GM18511 (cell line): ENCODE data around the gene NT5DC3.
"Not testable (repeated sequence)": the region's sequence is repeated elsewhere in the genome, so short reads cannot be mapped to it uniquely, and the experiment has no call there.

Experiments used
- ATAC-seq: cut with Tn5 transposase; IDR thresholded peaks from one replicate; pipeline ENCODE4 v1.9.1; 2021; ENCODE audit warnings: mild to moderate bottlenecking, moderate library complexity; ENCODE audit not compliant: unreplicated experiment

NT5DC3 gene

DNA sequence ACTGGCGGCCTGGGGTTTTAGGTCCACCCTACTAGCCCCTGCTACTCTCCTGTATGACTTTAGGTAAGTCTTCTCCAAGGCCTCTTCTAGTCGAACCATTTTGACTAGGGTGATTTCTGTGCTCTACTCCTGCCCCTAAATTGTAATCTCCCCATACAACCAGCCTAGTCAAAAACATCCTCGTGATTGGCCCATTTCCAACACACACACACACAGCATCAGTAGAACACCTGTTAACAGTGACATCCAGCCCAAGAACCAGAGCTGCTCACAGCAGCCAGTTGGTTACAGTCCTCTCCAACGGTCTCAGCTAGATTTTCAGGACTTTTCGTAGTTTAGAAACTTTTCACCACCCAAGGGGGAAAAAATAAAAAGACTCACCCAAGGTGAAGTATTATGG is 30.9 kb downstream of the NT5DC3 start:
- ATAC-seq, result no peak

DNA sequence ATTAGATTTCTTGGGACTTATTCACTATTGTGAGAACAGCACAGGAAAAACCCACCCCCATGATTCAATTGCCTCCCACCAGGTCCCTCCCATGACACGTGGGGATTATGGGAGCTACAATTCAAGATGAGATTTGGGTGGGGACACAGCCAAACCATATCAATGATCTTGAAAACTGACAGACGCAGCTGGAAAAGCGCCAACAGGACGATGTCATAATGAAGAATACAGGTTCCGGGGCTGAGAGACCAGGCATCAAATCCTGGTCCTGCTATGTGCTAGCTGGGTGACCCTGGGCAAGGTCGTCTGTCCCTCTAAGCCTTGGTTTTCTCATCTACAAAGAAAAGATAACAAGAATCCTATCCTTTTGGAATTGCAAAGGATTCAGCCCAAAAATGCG is 31.4 kb downstream of the NT5DC3 start:
- ATAC-seq, result not testable (repeated sequence)

GRCh38 chr12:103809154-103809553 is 31.9 kb downstream of the NT5DC3 start:
- ATAC-seq, result no peak

DNA sequence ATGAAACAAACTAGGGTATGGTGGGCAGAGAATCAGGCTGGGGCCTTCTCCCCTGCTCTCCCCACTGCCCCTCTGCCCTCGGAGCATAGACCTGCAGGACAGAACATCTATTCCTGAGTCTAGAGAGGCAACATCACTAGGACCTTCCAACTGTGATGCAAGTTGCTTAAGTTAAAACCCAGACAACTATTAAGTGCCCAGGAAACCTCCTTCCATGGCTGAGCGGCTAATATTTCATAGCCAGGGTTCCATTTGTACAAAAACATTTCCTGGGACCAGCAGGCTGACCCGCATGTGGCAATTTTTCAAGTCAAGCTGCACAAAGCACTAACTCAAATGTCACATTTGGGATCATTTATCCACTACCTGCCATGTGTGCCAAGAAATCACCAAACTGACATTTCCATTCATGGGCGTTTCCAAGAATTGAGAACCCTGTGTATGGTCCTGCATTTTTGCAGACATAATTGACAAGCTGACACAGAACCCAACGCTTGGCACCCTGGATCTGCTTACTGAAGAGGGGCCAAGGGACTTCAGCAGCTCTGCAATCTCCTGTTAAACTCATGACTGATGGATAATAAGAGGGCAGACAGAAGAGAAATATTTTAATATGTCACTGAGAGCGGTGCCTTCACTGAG is 32.7 kb downstream of the NT5DC3 start:
- ATAC-seq, result no peak

DNA sequence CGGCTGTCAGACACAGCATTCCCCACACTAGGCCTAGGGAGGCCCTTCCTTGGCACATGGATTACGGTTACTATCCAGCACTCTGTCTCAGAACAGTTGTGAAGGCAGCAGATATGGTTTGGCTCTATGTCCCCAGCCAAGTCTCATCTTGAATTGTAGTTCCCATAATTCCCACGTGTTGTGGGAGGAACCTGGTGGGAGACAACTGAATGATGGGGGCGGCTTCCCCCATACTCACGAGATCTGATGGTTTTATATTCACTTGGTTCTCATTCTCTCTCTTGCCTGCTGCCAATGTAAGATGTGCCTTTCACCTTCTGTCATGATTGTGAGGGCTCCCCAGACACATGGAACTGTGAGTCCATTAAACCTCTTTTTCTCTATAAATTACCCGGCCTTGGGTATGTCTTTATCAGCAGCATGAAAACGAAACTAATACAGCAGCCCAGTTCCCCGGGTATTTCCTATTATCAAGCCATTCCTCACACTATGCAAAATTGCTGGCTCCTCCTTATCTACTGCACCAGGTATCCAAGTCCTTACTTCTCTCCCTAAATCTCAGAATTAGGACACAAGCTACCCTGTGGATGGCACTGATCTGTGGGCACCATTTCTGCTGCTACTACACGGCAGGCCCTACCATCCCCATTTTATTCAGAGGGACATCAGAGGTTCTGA is 33.3 kb downstream of the NT5DC3 start:
- no peak for ATAC-seq

DNA sequence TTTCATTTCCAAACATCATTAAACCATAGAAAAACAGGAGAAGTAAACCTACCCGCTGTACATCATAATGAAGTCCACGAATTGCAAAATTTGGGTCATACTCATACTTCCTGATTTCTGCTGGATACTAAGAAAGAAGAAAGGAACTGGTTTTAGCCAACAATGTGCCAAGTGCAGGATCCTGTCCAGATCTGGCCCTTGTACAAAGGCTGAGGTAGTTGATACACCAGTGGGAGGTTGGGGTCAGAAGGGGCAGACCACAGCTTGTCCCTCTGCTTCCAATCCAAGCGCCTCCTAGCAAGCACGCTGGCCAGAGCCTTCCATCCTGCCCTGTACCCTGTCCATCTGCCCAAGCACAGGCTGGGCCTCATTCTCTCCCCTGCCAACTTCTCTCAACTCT is 34.2 kb downstream of the NT5DC3 start:
- ATAC-seq, result no peak

GRCh38 chr12:103805655-103806360 is 35.2 kb downstream of the NT5DC3 start:
- ATAC-seq, result no peak

GRCh38 chr12:103803847-103804246 is 37.2 kb downstream of the NT5DC3 start:
- no peak for ATAC-seq

DNA sequence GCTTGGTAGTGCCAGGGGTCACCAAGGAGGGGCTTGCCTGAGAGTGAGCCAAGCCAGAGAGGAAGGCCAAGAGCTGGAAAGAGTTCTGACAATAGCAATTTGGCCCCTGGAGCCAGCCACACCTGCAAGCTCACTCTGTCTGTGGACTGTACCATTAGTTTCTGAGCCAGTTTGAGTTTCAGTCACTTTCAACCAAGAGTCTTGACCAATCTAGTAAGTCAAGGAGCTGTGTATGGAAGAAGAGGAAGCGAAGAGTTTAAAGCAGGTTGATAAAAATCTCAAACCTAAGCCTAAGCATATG is 38.5 kb downstream of the NT5DC3 start:
- no peak for ATAC-seq

- ATAC-seq, result no peak
Observed at GRCh38 chr12:103801709-103802585, 39.1 kb downstream of the NT5DC3 start.

- no peak for ATAC-seq
Observed at GRCh38 chr12:103799857-103800771, 40.9 kb downstream of the NT5DC3 start.

DNA sequence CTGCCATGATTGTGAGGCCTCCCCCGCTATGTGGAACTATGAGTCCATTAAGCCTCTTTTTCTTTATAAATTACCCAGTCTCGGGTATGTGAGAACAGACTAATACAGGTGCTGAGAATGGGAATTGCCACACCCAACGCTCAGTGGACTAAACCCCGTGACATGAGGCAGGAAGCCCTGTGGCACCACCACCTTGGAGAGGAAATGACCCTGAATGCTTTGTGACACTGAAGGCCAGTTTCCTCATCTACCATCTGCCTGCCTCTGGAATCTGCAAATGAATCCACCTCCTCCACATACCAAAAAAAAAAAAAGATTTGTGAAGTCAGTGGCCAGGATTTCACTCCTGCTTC is 41.6 kb downstream of the NT5DC3 start:
- no peak for ATAC-seq

- no peak for ATAC-seq
Observed at GRCh38 chr12:103798586-103798985, 42.4 kb downstream of the NT5DC3 start.

DNA sequence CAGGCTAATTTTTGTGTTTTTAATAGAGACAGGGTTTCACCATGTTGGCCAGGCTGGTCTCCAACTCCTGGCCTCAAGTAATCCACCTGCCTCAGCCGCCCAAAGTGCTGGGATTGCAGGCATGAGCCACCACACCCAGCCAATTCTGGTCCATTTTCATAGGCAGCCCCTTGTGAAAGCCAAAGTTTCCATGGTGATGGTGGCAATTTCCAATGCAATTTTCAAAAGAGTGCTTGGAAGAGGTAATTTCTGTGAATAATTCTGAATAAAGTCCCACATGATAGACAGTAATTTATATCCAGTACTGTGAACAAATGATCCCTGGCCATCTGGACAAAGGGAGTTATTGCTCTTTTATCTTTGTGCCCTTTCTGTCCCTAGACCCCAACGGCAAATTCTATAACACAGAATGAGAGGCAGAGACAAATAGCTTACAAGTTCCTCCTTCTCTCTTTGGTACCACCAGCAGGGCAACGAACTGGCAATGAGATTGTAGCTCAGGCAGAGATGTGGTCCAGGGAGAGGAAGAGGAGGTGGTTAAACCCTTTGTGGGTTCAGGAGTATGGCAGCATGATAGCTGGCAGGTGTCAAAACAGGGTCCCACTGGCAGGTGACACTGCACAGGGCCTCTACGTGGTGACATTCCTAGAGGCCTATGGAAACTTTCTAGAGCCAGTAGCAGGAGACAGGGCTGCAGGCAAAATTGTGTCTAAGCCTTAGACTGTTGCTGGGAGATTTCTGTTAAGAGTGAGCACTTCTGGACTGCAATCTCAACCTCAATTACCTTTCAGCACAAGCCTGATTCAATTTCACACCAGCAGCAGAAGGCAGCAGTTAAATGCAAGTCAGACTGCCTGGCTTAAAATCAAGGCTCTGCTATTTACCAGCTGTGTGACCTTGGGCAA is 46.5 kb downstream of the NT5DC3 start:
- no peak for ATAC-seq

- ATAC-seq, result no peak
Observed at GRCh38 chr12:103793512-103794045, 47.5 kb downstream of the NT5DC3 start.

DNA sequence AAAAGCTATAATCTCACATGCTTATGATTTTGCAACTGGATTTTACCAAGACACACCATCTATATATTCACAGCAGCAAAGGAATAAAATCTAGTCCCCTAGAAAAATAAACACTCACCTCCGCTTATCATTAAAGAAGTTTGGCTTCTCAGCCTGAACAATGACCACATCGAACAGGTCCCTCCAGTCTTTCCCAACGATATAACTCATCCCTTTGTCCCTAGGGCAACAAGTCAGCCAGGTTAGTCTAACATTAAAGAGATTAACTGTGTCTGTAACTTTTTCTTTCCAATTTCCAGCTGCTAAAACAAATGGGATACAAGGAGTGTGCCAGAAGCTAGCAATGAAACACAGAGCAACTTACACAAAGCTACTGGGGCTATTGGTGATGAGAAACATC is 48.0 kb downstream of the NT5DC3 start:
- no peak for ATAC-seq

- ATAC-seq, result no peak
Observed at GRCh38 chr12:103791350-103791920, 49.6 kb downstream of the NT5DC3 start.

GRCh38 chr12:103786201-103786600 is 54.8 kb downstream of the NT5DC3 start:
- ATAC-seq, result no peak
